ENCODE measurements around the gene AUTS2.

AUTS2 gene

GRCh38 chr7:70834424-70834823 is 1236.1 kb downstream of the AUTS2 start:
- Histone ChIP-seq H4K5ac (ENCODE audit: low read length) (no peak overlapping the region), H2BK120ac (ENCODE audit: low read depth, low read length) (no peak overlapping the region), H3K4me2 (ENCODE audit: low read length) (no peak overlapping the region), H3K27me3 (ENCODE audit: insufficient read depth, low read length, poor library complexity) (no peaks in the 10 kb centered on the region), H3K36me3 (ENCODE audit: control insufficient read depth, insufficient read depth, low read length) (no peaks in the 10 kb centered on the region), H3K56ac (ENCODE audit: low read length) (no peak overlapping the region), H4K8ac (ENCODE audit: low read depth, low read length) (no peak overlapping the region), H3K4me1 (ENCODE audit: control insufficient read depth, low read depth, low read length) (peaks cover 2% of the 10 kb centered on the region), H3K27ac (ENCODE audit: low read depth, low read length) (no peak overlapping the region), H3K79me2 (ENCODE audit: control insufficient read depth, insufficient read depth, low read length) (no peaks in the 10 kb centered on the region), H3K23ac (ENCODE audit: low read length) (no peak overlapping the region), H2BK15ac (replicated peaks; ENCODE audit: low read depth) (no peak overlapping the region), H3K9ac (ENCODE audit: low read length) (no peak overlapping the region), H3K4ac (ENCODE audit: low read depth, low read length) (no peak overlapping the region), H2AK5ac (ENCODE audit: low read length) (no peak overlapping the region), H3K4me3 (ENCODE audit: low read length) (no peak overlapping the region), H3K79me1 (ENCODE audit: low read length) (no peaks in the 10 kb centered on the region), H2BK5ac (ENCODE audit: low read length) (no peak overlapping the region), H3K18ac (ENCODE audit: low read length) (no peak overlapping the region)
- no CpG with 5 or more reads among the region's 8 CpGs for WGBS (ENCODE audit: extremely low coverage, insufficient coverage, low lambda C conversion rate)
- no peak for DNase-seq

GRCh38 chr7:70835658-70836057 is 1237.4 kb downstream of the AUTS2 start:
- whole genome bisulfite sequencing (ENCODE audit: extremely low coverage, insufficient coverage, low lambda C conversion rate): no CpG with 5 or more reads among the region's 2 CpGs
- Histone ChIP-seq H3K56ac (ENCODE audit: low read length) (peak overlapping the region; percentile 15), H2BK15ac (replicated peaks; ENCODE audit: low read depth) (no peak overlapping the region), H3K79me2 (ENCODE audit: control insufficient read depth, insufficient read depth, low read length) (no peaks in the 10 kb centered on the region), H3K4me1 (ENCODE audit: control insufficient read depth, low read depth, low read length) (no peaks in the 10 kb centered on the region), H3K18ac (ENCODE audit: low read length) (peak overlapping the region; percentile 18), H3K4me2 (ENCODE audit: low read length) (no peak overlapping the region), H3K36me3 (ENCODE audit: control insufficient read depth, insufficient read depth, low read length) (no peaks in the 10 kb centered on the region), H3K23ac (ENCODE audit: low read length) (no peak overlapping the region), H3K79me1 (ENCODE audit: low read length) (no peaks in the 10 kb centered on the region), H3K27me3 (ENCODE audit: insufficient read depth, low read length, poor library complexity) (no peaks in the 10 kb centered on the region), H4K8ac (ENCODE audit: low read depth, low read length) (no peak overlapping the region), H3K4me3 (ENCODE audit: low read length) (no peak overlapping the region), H3K9ac (ENCODE audit: low read length) (no peak overlapping the region), H2BK120ac (ENCODE audit: low read depth, low read length) (no peak overlapping the region), H2AK5ac (ENCODE audit: low read length) (peak overlapping the region; percentile 88), H3K4ac (ENCODE audit: low read depth, low read length) (no peak overlapping the region), H3K27ac (ENCODE audit: low read depth, low read length) (no peak overlapping the region), H4K5ac (ENCODE audit: low read length) (no peak overlapping the region), H2BK5ac (ENCODE audit: low read length) (peak overlapping the region; percentile 80)
- DNase-seq: no peak

- Histone ChIP-seq H2BK5ac (ENCODE audit: low read length) (no peak overlapping the region), H3K4me2 (ENCODE audit: low read length) (no peak overlapping the region), H3K4ac (ENCODE audit: low read depth, low read length) (no peak overlapping the region), H3K79me2 (ENCODE audit: control insufficient read depth, insufficient read depth, low read length) (no peaks in the 10 kb centered on the region), H2BK120ac (ENCODE audit: low read depth, low read length) (no peak overlapping the region), H3K56ac (ENCODE audit: low read length) (no peak overlapping the region), H4K8ac (ENCODE audit: low read depth, low read length) (no peak overlapping the region), H3K36me3 (ENCODE audit: control insufficient read depth, insufficient read depth, low read length) (no peaks in the 10 kb centered on the region), H3K4me3 (ENCODE audit: low read length) (no peak overlapping the region), H3K27ac (ENCODE audit: low read depth, low read length) (no peak overlapping the region), H2AK5ac (ENCODE audit: low read length) (no peak overlapping the region), H3K18ac (ENCODE audit: low read length) (no peak overlapping the region), H3K23ac (ENCODE audit: low read length) (no peak overlapping the region), H4K5ac (ENCODE audit: low read length) (no peak overlapping the region), H3K27me3 (ENCODE audit: insufficient read depth, low read length, poor library complexity) (no peaks in the 10 kb centered on the region), H2BK15ac (replicated peaks; ENCODE audit: low read depth) (no peak overlapping the region), H3K9ac (ENCODE audit: low read length) (no peak overlapping the region), H3K4me1 (ENCODE audit: control insufficient read depth, low read depth, low read length) (no peaks in the 10 kb centered on the region), H3K79me1 (ENCODE audit: low read length) (no peaks in the 10 kb centered on the region)
- no peak for DNase-seq
- no CpG with 5 or more reads among the region's 1 CpG for WGBS (ENCODE audit: extremely low coverage, insufficient coverage, low lambda C conversion rate)
These were observed 1238.0 kb downstream of the AUTS2 start for GRCh38 chr7:70836279-70836678.

GRCh38 chr7:70836946-70837345 is 1238.7 kb downstream of the AUTS2 start:
- no peak for DNase-seq

GRCh38 chr7:70837589-70837988 is 1239.3 kb downstream of the AUTS2 start:
- Histone ChIP-seq H3K4me3 (ENCODE audit: low read length) (no peak overlapping the region), H2BK15ac (replicated peaks; ENCODE audit: low read depth) (no peak overlapping the region), H3K4me1 (ENCODE audit: control insufficient read depth, low read depth, low read length) (no peaks in the 10 kb centered on the region), H3K4me2 (ENCODE audit: low read length) (no peak overlapping the region), H3K4ac (ENCODE audit: low read depth, low read length) (no peak overlapping the region), H2BK120ac (ENCODE audit: low read depth, low read length) (no peak overlapping the region), H3K79me1 (ENCODE audit: low read length) (no peaks in the 10 kb centered on the region), H3K23ac (ENCODE audit: low read length) (no peak overlapping the region), H2BK5ac (ENCODE audit: low read length) (no peak overlapping the region), H3K27me3 (ENCODE audit: insufficient read depth, low read length, poor library complexity) (no peaks in the 10 kb centered on the region), H3K56ac (ENCODE audit: low read length) (no peak overlapping the region), H3K18ac (ENCODE audit: low read length) (no peak overlapping the region), H4K8ac (ENCODE audit: low read depth, low read length) (no peak overlapping the region), H2AK5ac (ENCODE audit: low read length) (no peak overlapping the region), H3K36me3 (ENCODE audit: control insufficient read depth, insufficient read depth, low read length) (no peaks in the 10 kb centered on the region), H4K5ac (ENCODE audit: low read length) (no peak overlapping the region), H3K27ac (ENCODE audit: low read depth, low read length) (no peak overlapping the region), H3K79me2 (ENCODE audit: control insufficient read depth, insufficient read depth, low read length) (no peaks in the 10 kb centered on the region), H3K9ac (ENCODE audit: low read length) (no peak overlapping the region)
- no peak for DNase-seq
- no CpG with 5 or more reads among the region's 4 CpGs for WGBS (ENCODE audit: extremely low coverage, insufficient coverage, low lambda C conversion rate)

More at GRCh38 chr7:70836946-70837345, 1238.7 kb downstream of the AUTS2 start:
- Histone ChIP-seq H4K8ac (ENCODE audit: low read depth, low read length) (no peak overlapping the region), H2BK15ac (replicated peaks; ENCODE audit: low read depth) (no peak overlapping the region), H3K79me1 (ENCODE audit: low read length) (no peaks in the 10 kb centered on the region), H3K27me3 (ENCODE audit: insufficient read depth, low read length, poor library complexity) (no peaks in the 10 kb centered on the region), H3K4ac (ENCODE audit: low read depth, low read length) (no peak overlapping the region), H2AK5ac (ENCODE audit: low read length) (no peak overlapping the region), H4K5ac (ENCODE audit: low read length) (no peak overlapping the region), H3K23ac (ENCODE audit: low read length) (no peak overlapping the region), H3K79me2 (ENCODE audit: control insufficient read depth, insufficient read depth, low read length) (no peaks in the 10 kb centered on the region), H3K4me1 (ENCODE audit: control insufficient read depth, low read depth, low read length) (no peaks in the 10 kb centered on the region), H3K27ac (ENCODE audit: low read depth, low read length) (no peak overlapping the region), H3K18ac (ENCODE audit: low read length) (no peak overlapping the region), H3K9ac (ENCODE audit: low read length) (no peak overlapping the region), H2BK120ac (ENCODE audit: low read depth, low read length) (no peak overlapping the region), H3K36me3 (ENCODE audit: control insufficient read depth, insufficient read depth, low read length) (no peaks in the 10 kb centered on the region), H3K4me3 (ENCODE audit: low read length) (no peak overlapping the region), H3K4me2 (ENCODE audit: low read length) (no peak overlapping the region), H3K56ac (ENCODE audit: low read length) (no peak overlapping the region), H2BK5ac (ENCODE audit: low read length) (no peak overlapping the region)
- WGBS (ENCODE audit: extremely low coverage, insufficient coverage, low lambda C conversion rate): no CpG with 5 or more reads among the region's 6 CpGs

- Histone ChIP-seq H3K4me1 (ENCODE audit: control insufficient read depth, low read depth, low read length) (no peaks in the 10 kb centered on the region), H3K4ac (ENCODE audit: low read depth, low read length) (no peak overlapping the region), H2BK5ac (ENCODE audit: low read length) (no peak overlapping the region), H4K5ac (ENCODE audit: low read length) (no peak overlapping the region), H3K4me2 (ENCODE audit: low read length) (no peak overlapping the region), H3K79me1 (ENCODE audit: low read length) (no peaks in the 10 kb centered on the region), H3K23ac (ENCODE audit: low read length) (no peak overlapping the region), H2AK5ac (ENCODE audit: low read length) (no peak overlapping the region), H3K18ac (ENCODE audit: low read length) (no peak overlapping the region), H3K4me3 (ENCODE audit: low read length) (no peak overlapping the region), H3K56ac (ENCODE audit: low read length) (no peak overlapping the region), H2BK120ac (ENCODE audit: low read depth, low read length) (no peak overlapping the region), H3K27ac (ENCODE audit: low read depth, low read length) (no peak overlapping the region), H4K8ac (ENCODE audit: low read depth, low read length) (no peak overlapping the region), H2BK15ac (replicated peaks; ENCODE audit: low read depth) (no peak overlapping the region), H3K36me3 (ENCODE audit: control insufficient read depth, insufficient read depth, low read length) (no peaks in the 10 kb centered on the region), H3K27me3 (ENCODE audit: insufficient read depth, low read length, poor library complexity) (no peaks in the 10 kb centered on the region), H3K9ac (ENCODE audit: low read length) (no peak overlapping the region), H3K79me2 (ENCODE audit: control insufficient read depth, insufficient read depth, low read length) (no peaks in the 10 kb centered on the region)
- no CpG with 5 or more reads among the region's 15 CpGs for WGBS (ENCODE audit: extremely low coverage, insufficient coverage, low lambda C conversion rate)
- no peak for DNase-seq
These were observed 1240.1 kb downstream of the AUTS2 start for GRCh38 chr7:70838292-70838907.

Data from mesendoderm (in vitro differentiated cells).